ENCODE results near the gene MYO3B. TPM values are rescaled to one million over a fixed set of nuclear protein-coding genes. Genes with fewer than 3 reads are reported as not detected.

Gene MYO3B
- total and polyA plus RNA-seq, 2 donors (not counting 3 experiments of a cell fraction or from before 2014, with no cell fraction given), result 0.03 TPM; not detected in 1

GRCh38 chr2:170531876-170532275 is 353.9 kb downstream of the MYO3B start:
- Histone ChIP-seq H3K4me2 (ENCODE audit: insufficient read depth, low read length) (no peak overlapping the region), H4K20me1 (replicated peaks; ENCODE audit: control insufficient read depth, extremely low read depth, insufficient read depth, low read length) (no peaks in the 10 kb centered on the region), H3K79me2 (ENCODE audit: control insufficient read depth, insufficient read depth, low read length) (no peaks in the 10 kb centered on the region), H3K4me3 (replicated peaks in 1 of 3; ENCODE audit: insufficient read depth in 1 of 3, low read depth in 1 of 3, low read length in 3 of 3) (no peak overlapping the region), H3K36me3 (ENCODE audit: control insufficient read depth in 2 of 2, extremely low read depth in 1 of 2, insufficient read depth in 2 of 2, low read length in 2 of 2) (no peaks in the 10 kb centered on the region), H3K9me3 (replicated peaks; ENCODE audit: control insufficient read depth, insufficient read depth, low read length) (no peaks in the 10 kb centered on the region), H2AFZ (ENCODE audit: low read depth, low read length) (no peak overlapping the region), H3K9me1 (replicated peaks; ENCODE audit: control insufficient read depth, extremely low read depth, insufficient read depth, low read length) (no peaks in the 10 kb centered on the region), H3K9ac (replicated peaks; ENCODE audit: extremely low read depth, insufficient read depth, low read length) (no peak overlapping the region), H3K27ac (ENCODE audit: insufficient read depth, low read depth, low read length) (no peak overlapping the region), H3K4me1 (ENCODE audit: control insufficient read depth, extremely low read depth, insufficient read depth, low read length) (peaks cover 13% of the 10 kb centered on the region), H3K27me3 (ENCODE audit: control insufficient read depth in 2 of 2, insufficient read depth in 2 of 2, low read length in 2 of 2) (peaks cover 0 to 2% of the 10 kb centered on the region in 2 experiments)
- DNase-seq (ENCODE audit: low read depth, low spot score) (no peak), FAIRE-seq (no peak)
- ChIA-PET POLR2A (no interaction called here), CTCF (no interaction called here)
- intact Hi-C loops (cut with micrococcal nuclease), result loop anchor here (5.0 kb wide), 1 partner anchor 125 kb away; no protein-coding TSS in a partner anchor
- dilution Hi-C loops (cut with MboI; ENCODE audit: extremely low pct_ligation_motif_present, low sequenced_read_pairs), result no loop called here
- no peak for TF ChIP-seq JUN (IDR thresholded peaks at IDR 0.05; ENCODE audit: borderline replicate concordance, insufficient read depth, insufficient read length, low read depth)
- no peak for TF ChIP-seq FOS (IDR thresholded peaks at IDR 0.05; ENCODE audit: borderline replicate concordance, insufficient read depth, low read length)
- no peak for TF ChIP-seq MAX (IDR thresholded peaks at IDR 0.05; ENCODE audit: insufficient read depth, insufficient read length)
- no peak for TF ChIP-seq CTCF (IDR thresholded peaks at IDR 0.05; ENCODE audit: extremely low read depth in 1 of 2, insufficient read depth in 1 of 2, low read depth in 1 of 2, low read length in 2 of 2)
- no peak for TF ChIP-seq POLR2A (IDR thresholded peaks at IDR 0.05; ENCODE audit: low read depth, low read length)
- no peak for TF ChIP-seq POLR2AphosphoS5 (IDR thresholded peaks at IDR 0.05; ENCODE audit: insufficient read depth, low read depth, low read length)
- TF ChIP-seq GATA2 (IDR thresholded peaks at IDR 0.05; ENCODE audit: insufficient read depth, insufficient read length, low read depth, low read length), result no peak
- no peak for TF ChIP-seq EZH2 (IDR thresholded peaks at IDR 0.05; ENCODE audit: borderline replicate concordance, low read depth, low read length, severe bottlenecking)
- TF ChIP-seq MYC (IDR thresholded peaks at IDR 0.05; ENCODE audit: low read depth, low read length), result no peak
- BruUV-seq (replicated peaks), result no TSS peak
